Measurements from ENCODE around the gene AMN1.
"Not testable (repeated sequence)": the region's sequence is repeated elsewhere in the genome, so short reads cannot be mapped to it uniquely, and the experiment has no call there.

AMN1 gene

DNA sequence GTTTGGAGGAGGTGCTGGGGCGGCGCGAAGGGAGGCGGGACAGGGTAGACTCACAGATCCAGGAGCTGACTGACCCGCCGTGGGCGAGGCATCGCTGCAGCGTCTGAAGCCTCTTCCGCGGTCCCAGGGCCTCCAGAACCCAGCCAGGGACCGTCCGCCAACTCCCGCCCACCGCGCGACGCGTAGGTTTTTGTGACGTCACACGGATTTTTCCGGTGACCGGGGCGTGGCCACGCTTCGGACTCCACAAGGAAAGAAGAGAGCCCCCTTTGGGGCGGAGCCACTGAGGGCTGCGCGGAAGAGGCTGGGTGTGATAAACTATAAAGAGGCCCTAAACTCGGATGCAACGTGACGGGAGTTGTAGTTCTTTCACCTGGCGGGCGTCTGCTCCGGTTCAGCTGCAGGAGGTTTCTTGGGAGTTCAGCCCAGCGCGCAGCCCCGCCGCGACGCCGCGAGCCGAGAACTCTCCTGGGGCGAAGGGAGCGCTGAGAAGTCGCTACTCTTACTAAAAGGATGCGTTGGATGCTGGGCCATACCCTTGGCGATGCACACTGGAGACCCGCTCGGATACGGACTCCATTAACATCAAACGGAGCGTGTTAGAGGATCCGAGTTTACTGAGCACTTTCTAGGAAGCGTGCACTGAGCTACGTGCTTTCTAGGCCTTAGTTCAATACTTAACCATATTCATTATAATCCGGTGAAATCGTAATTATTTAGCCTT, at the start of gene AMN1:
Gene AMN1, minus strand, starts transcription at position 105 of the 724 bp plus-strand sequence. Its CDS starts 13 bp downstream, at position 92.
- peak; percentile 96 for DNase-seq (ENCODE audit: low read depth)

DNA sequence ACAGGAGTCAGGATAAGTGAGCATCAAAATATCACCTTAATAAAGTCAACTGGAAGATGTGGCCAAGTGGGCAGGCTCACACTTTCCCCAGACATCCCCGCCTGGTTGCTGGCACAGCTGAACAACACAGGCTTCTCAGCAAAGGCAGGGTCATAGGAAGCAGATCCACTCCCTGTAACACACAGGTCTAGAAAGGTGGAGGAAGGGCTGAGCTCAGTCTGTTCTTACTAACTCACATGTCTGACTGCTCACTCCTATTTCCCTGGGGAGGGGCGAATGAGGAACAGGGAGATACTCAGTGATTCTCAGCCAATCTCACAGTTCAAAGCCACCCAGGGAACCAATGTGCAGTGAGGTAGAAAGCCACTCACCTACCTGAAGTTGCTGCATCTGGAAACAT, 45.0 kb upstream of the AMN1 start:
- DNase-seq (ENCODE audit: low read depth): no peak

DNA sequence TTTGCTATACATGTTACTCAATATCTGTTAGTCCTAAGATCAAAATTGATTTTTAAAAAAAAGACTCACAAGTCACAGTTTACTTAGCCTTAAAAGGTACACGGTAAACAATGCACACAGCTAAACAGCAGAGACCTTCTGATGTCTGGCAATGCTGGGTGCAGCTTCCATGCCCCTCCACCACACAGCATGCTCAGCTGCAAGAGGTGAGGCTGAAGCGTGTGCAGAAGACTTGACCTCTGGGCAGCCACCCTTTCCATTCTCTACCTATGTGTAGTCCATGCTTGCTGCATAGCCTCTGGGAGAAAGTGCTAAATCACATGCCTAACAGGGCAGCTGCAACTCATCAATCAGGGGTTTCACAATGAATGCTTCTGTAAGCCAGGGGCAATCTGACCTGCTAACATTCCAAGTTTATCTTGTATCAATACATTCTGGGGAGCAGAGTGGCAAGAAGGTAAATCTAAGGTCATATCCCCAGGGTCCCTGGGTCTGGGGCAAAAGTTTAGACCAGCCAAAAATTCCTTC, 44.5 kb upstream of the AMN1 start:
- no peak for DNase-seq (ENCODE audit: low read depth)

DNA sequence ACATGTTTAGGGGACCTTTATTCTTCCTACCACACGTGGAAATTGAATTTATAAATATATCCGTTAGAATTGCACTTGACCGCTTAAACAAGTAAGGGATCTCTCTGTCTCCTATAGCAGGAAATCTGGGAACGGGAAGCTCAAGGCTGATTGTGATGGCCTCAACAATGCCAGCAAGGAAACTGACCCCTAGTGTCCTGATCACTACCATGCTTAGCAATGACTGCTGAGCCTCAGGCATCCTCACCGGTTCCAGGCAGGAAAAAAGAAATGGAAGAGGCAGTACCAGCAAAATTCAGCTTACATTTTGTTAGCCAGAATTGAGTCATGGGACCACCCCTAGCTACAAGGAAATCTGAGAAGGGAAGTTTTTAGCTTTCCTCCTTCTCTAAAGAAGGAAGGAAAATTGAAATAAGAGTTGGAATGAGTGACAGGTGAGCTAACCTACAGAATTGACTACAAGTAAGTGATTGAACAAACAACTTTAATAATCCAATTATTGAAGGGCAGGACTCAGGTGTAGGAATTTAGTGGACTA, 43.9 kb upstream of the AMN1 start:
- no peak for DNase-seq (ENCODE audit: low read depth)

DNA sequence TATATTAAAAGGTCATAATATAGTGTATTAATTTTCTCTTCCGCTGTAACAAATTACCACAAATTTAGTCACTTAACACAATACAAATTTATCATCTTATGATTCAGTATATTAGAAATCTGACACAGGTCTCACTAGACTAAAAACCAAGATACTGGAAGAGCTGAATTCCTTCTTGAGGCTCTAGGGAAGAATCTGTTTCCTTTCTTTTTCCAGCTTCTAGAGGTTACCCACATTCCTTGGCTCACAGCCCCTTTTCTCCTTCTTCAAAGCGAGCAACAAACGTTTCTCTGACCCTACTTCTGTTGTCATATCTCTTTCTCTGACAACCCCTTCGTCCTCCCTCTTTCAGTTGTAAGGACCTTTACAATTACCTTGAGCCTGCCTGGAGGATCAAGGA, 43.4 kb upstream of the AMN1 start:
- DNase-seq (ENCODE audit: low read depth): no peak

DNA sequence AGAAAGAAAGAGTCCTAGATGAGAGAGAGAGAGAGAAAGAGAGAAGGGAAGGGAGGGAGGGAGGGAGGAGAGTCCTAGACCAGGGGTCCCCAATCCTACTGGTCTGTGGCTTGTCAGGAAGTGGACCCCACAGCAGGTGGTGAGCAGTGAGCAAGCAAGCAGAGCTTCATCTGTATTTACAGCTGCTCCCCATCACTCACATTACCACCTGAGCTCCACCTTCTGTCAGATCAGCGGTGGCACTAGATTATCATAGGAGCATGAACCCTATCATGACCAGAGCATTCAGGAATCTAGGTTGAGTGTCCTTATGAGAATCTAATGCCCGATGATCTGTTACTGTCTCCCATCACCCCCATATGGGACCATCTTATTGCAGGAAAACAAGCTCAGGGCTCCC, 39.2 kb upstream of the AMN1 start:
- no peak for DNase-seq (ENCODE audit: low read depth)

DNA sequence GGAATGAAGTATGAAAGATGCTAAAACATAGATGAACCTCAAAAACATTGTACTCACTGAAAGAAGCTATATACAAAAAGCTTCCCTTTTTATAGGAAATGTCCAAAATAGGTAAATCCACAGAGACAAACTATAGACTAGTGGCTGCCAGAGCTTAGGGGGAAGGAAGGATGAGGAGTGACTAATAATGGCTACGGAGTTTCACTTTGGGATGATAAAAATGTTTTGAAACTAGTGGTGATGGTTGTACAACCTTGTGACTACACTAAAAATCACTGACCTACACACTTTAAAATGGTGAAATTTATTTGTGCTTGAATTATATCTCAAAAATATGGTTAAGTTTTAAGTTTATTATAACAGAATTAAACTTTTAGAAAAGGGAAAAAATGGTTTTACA, 37.1 kb upstream of the AMN1 start:
- no peak for DNase-seq (ENCODE audit: low read depth)

DNA sequence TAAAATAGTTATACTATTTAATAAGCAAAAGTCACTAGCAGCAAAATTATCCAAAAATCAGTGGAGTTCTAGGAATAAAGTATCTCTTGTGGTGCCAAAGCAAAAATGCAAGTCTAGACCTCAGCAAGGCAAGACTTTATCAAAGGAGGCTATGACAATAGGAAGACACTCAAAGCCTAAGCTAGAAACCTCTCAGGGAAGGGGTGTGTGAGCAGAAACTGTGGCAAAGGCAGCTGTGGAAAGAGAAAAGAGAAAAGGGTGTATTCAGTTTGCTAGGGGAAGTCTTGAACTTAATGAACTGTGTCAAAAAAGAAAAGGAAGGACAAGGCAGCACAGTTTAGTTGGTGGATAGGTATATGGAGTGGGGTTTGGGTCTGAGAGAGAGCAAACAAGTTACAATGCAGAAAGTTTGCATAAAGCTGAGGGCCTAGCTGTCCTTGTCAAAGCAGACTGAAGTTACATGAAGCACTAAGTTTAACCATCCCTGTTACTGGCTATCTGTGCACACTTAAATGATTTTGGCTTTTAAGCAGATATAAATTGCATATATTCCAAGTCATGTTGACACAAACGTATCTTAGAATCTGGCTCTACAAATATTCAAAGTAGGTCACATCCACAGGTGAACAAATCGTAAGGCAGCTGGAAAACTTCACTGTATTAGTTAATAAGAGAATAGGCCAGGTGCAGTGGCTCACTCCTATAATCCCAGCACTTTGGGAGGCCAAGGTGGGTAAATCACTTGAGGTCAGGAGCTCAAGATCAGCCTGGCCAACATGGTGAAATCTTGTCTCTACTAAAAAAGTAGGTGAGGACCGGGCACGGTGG, 31.0 kb upstream of the AMN1 start:
- no peak for DNase-seq (ENCODE audit: low read depth)

DNA sequence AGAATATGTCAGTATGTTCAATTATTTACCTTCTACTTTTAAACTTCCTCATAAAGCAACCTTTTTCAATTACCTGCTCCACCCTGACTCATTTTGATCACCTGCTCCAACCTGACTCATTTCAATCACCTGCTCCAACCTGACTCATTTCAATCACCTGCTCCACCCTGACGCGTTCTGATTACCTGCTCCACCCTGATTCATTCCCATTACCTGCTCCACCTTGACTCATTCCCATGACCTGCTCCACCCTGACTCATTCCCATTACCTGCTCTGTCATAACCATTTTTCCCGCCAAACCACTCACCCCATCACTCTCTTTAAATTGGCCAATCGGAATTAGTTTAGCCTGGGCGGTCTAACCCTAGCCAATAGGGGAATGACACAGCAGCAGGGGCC, 29.5 kb upstream of the AMN1 start:
- not testable (repeated sequence) for DNase-seq (ENCODE audit: low read depth)

DNA sequence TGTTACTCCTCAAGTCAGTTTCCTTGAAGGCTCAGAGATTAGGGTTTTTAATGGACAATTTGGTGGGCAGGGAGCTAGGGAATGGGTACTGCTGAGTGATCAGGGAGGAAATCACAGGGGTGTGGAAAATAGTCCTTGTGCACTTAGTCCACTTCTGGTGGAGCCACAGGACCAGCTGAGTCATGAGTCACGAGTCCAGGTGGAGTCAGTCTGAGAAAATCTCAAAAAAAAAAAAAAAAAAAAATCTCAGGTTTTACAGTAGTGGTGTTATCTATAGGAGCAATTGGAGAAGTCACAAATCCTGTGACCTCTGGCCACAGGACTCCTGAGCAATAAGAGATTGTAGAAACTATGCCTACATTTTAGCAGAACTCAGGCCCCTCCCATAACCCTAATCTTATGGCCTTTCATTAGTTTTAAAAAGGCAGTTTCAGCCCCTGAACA, 28.2 kb upstream of the AMN1 start:
- DNase-seq (ENCODE audit: low read depth): no peak

DNA sequence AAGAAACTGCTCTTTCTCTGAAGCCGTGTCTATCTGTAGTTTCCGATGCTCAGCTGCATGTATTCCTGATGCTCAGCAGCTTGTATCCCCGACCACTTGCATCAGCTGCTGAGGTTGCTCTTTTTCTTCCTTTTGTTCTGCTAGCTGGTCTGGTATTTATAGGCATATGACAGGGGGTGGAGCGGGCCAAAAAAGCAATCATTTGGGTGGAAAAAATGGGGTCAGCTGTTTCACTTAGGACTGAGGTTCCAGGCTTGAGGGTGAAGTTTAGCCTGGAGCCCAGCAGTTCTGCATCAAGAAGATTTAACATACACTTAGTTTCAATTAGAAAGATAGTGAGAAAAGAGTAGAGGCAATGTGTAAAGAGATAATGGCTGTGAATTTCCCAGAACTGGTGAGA, 23.6 kb upstream of the AMN1 start:
- DNase-seq (ENCODE audit: low read depth): no peak

DNA sequence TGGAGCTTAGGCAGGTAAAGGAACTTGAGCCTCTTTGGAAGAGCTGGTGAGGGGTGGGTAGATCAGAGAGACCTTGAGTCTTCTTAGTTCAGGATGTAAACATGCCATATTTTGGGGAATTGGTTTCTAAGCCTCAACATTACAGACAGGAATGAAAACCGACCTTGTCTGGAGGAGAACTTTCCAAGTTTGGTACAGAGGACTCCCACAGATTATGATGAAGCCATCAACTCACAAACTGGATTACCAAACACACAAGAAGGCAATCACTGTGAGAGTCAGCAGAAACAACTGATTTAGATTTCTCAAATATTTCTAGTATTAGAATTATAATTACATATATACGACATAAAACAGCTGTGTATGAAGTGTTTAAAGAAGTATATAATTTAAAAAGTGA, 22.3 kb upstream of the AMN1 start:
- DNase-seq (ENCODE audit: low read depth): no peak

DNA sequence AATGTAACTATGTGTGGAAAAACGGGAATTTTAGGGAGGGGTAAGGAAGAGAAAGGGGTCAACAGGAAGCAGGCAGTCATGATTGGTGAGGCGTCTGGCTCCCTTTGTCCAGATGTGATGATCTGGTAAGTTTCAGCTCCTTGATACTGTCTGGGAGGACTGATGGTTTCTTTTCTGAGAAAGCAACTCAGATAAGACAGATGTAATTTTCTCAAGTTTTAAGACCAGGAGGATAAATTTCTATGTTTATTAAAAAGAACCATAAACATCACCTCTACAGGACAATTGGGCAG, 21.9 kb upstream of the AMN1 start:
- DNase-seq (ENCODE audit: low read depth): no peak

DNA sequence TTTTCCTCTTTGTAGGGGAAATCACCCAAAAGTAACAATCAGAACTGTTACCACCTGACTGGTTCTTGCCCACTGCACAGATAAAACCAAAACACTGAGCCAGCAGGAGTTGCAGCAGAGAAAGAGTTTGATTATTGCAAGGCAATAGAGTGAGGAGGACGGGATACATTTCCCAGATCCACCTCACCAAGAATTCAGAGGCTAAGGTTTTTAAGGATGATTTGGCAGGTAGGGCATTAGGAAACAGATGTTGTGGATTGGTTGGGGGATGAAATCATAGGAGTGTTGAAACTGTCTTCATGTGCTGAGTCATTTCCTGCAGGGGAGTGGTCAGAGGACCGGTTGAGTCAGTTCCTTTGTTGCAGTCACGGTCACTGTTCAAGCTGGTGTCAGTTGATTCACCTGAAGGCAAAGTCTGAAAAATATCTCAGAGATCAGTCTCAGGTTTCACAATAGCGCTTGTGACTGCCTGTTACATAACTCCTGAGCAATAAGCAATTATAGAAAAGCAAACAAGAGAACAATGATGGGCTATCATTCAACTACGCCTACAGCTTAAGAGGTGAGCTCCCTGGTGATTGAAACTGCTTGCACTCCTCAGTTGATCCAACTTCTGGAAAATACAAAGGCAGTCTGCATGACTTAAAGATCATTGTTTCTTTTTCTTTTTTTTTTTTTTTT, 20.3 kb upstream of the AMN1 start:
- peak; percentile 44 for DNase-seq (ENCODE audit: low read depth)

DNA sequence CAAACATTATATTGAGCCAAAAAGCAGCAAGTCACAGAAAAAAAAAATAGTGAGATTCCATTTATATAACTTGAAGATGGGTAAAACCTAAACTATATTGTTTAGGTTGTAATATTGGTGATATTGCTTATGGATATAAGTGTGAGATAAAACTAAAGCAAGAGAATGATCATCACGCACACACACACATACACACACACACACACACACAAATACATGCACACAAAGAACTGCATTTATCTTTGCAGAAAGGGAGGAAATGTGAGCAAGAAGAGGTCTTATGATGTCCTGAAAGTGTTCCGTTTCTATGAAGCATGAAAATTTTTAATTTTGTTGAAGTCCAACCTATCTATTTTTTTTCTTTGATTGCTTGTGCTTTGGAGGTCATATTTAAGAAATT, 16.4 kb upstream of the AMN1 start:
- no peak for DNase-seq (ENCODE audit: low read depth)

DNA sequence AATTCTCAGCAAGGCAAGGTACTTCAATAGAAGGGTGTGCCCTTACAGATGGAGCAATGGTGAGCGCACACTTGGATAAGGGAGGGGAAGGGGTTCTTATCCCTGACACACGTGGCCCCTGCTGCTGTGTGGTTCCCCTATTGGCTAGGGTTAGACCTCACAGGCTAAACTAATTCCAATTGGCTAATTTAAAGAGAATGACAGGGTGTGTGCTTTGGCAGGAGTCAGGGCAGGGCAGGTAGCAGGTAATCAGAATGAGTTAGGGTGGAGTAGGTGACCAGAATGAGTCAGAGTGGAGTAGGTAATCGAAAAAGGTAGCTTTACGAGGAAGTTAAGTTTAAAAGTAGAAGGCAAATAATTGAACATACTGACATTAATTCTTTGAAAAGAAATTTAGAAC, 15.5 kb upstream of the AMN1 start:
- DNase-seq (ENCODE audit: low read depth): not testable (repeated sequence)

DNA sequence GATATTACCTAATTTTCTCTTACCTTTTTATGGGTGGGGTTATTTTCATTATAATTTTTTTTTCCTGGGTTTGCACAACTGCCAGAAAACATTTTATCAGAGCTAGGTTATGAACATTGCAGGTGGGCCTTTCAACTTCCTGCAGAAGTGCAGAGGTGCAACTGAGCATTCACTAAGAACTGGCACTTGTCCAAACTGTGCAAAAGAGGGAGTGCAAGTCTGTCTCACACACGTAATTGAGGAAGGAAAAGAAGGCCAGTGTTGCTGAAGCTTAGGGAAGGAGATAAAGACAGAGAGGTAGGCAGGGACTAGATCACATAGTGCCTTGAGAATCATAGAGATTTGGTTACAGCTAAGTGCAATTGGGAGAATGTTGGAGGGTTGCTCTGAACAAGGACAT, 14.1 kb upstream of the AMN1 start:
- no peak for DNase-seq (ENCODE audit: low read depth)

DNA sequence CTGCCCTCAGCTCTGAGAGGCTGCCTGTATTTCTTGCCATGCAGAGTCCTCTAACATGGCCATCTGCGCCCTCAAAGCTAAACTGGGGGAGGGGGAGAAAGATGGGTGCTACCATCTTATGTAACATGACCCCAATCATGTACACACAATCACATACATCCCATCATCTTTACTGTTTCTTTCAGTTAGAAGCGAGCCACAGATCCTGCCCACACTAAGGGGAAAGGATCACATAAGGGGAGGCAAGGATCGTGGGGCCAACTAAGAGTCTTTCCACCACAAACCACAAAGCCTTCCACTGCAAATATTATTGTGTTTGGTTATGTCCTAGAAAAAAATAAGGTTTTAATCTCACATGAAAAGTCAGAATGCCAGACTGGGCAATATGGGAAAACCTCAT, 11.8 kb upstream of the AMN1 start:
- DNase-seq (ENCODE audit: low read depth): no peak

DNA sequence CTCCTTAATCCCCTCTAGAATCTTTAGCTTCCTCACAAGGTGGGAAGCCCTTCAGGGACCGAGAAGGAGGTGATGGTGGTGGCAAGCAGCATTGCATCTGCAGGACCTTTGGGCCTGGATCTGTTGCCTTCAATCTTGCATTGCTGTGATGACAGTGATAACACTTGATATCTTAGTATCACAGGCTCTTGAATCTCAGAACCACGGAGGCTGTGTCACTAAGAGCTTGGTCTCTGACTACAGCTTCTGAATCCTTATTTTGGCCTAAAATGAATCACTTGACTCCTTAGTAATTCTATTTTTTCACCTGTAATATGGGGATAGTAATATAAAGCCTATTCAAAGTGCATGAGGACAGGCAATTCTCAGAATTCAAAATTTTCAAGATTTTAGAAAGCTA, 8.9 kb upstream of the AMN1 start:
- no peak for DNase-seq (ENCODE audit: low read depth)

DNA sequence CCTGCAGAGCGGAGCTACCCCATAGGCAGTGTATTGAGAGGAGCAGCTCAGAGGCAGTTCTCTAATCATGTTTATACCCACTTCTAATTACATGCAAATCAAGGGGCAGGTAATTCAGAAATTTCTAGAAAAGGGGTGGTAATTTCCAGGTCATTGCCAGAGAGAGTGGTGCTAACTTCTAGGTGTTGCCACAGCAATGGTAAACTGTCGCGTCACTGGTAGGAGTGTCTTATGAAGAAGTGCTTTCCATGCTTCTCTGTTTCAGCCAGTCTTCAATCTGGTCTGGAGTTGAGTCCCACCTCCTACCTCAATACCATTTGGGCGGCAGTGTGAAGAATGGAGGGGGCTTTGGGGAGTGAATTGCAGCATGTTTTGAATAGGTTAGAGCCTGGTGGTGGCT, 8.5 kb upstream of the AMN1 start:
- no peak for DNase-seq (ENCODE audit: low read depth)

DNA sequence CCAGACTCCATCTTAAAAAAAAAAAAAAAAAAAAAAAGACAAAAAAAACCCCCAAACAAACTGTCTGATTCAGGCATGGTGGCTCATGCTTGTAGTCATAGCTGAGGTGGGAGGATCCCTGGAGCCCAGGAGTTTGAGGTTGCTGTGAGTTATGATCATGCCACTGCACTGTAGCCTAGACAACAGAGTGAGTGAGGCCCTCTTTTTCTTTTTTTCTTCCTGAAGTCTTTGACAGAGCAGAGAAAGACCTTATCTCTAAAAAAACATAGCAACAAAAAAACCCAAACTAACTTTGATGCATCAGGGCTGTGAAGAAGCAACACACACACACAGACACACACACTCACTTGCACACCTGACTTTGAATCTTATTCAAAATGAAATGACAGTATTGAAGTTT, 7.7 kb upstream of the AMN1 start:
- DNase-seq (ENCODE audit: low read depth): peak; percentile 62

DNA sequence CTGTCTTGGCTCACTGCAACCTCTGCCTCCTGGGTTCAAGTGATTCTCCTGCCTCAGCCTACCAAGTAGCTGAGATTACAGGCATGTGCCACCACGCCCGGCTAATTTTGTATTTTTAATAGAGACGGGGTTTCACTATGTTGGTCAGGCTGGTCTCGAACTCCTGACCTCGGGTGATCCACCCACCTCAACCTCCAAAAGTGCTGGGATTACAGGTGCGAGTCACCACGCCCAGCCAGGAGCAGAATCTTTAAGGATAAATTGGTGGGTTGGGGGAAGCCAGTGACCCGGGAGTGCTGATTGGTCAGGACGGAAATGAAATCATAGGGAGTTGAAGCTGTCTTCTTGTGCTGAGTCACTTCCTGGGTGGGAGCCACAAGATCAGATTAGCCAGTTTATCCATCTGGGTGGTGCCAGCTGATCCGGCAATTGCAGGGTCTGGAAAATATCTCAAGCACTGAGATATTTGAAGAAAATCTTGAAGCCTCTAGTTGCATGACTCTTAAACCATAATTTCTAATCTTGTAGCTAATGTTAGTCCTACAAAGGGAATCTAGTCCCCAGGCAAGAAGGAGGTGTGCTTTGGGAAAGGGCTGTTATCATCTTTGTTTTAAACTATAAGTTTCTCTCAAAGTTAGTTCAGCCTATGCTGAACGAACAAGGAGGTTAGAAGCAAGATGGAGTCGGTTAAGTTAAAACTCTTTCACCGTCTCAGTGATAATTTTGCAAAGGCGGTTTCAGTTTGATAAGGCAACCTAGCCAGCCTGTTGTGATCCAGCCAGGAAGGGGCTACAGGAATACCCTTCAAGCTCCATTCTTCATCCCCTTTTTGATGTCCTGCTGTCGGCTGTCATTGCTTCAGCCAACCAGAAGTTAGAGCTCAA, 5.0 kb upstream of the AMN1 start:
- DNase-seq (ENCODE audit: low read depth): peak; percentile 25
